HepG2 (cell line): Measurements from ENCODE around the gene TPPP3. TPM values are rescaled to one million over a fixed set of nuclear protein-coding genes. Genes with fewer than 3 reads are reported as not detected.
A peak's percentile ranks its signal among the peaks of the same experiment; 100 is the strongest.

Experiments
- CREB1 ChIP-seq, 2 experiments: fragments of 450-650 bp in 1 of 2; IDR thresholded peaks; 2 replicates each; pipeline ENCODE4 v1.6.1; 2016 to 2017; ENCODE audit warnings: control low read depth in 1 of 2, mild to moderate bottlenecking in 1 of 2, missing compliant biosample characterization in 1 of 2, missing genetic modification characterization in 1 of 2
- FOXA3 ChIP-seq: IDR thresholded peaks from 2 replicates; pipeline ENCODE4 v1.6.1; 2016; ENCODE audit warnings: missing genetic modification reagents, missing compliant biosample characterization
- GABPB1 ChIP-seq: IDR thresholded peaks from 2 replicates; pipeline ENCODE4 v1.6.1; 2016; ENCODE audit warnings: mild to moderate bottlenecking, missing genetic modification reagents, moderate library complexity, missing compliant biosample characterization
- GTF2F1 ChIP-seq: fragments of 150-350 bp; IDR thresholded peaks from 2 replicates; pipeline ENCODE4 v1.6.1; 2014; ENCODE audit warnings: low read length
- HOXD1 ChIP-seq: sonication (generic); formaldehyde crosslinking; IDR thresholded peaks from 2 replicates; pipeline ENCODE4 v1.5.0; 2020; ENCODE audit warnings: missing genetic modification reagents
- IRF2 ChIP-seq: IDR thresholded peaks from 2 replicates; pipeline ENCODE4 v1.6.1; 2018; ENCODE audit warnings: missing genetic modification reagents, missing compliant biosample characterization
- MLLT10 ChIP-seq: sonication (generic); formaldehyde crosslinking; IDR thresholded peaks from 2 replicates; pipeline ENCODE4 v1.4.0; 2020; ENCODE audit warnings: missing genetic modification reagents
- MTF2 ChIP-seq: sonication (generic); formaldehyde crosslinking; IDR thresholded peaks from 2 replicates; pipeline ENCODE4 v1.5.0; 2020; ENCODE audit warnings: missing genetic modification reagents, borderline replicate concordance
- NFYC ChIP-seq: IDR thresholded peaks from 2 replicates; pipeline ENCODE4 v1.6.1; 2016; ENCODE audit warnings: missing genetic modification reagents, missing compliant biosample characterization
- ONECUT2 ChIP-seq: sonication (generic); formaldehyde crosslinking; IDR thresholded peaks from 2 replicates; pipeline ENCODE4 v1.4.0; 2020; ENCODE audit warnings: missing genetic modification reagents
- POLR2A ChIP-seq, 2 experiments: IDR thresholded peaks; 2 replicates each; pipeline ENCODE4 v1.6.1; 2011; ENCODE audit warnings: low read depth in 2 of 2, low read length in 2 of 2, mild to moderate bottlenecking in 1 of 2, moderate library complexity in 1 of 2; ENCODE audit not compliant: insufficient read depth in 1 of 2
- RBM39 ChIP-seq: fragments of 200-400 bp; formaldehyde crosslinking; IDR thresholded peaks from one replicate; pipeline ENCODE4 v1.6.1; 2018; ENCODE audit warnings: antibody characterized with exemption, mild to moderate bottlenecking, low read depth, low read length; ENCODE audit not compliant: poor library complexity, severe bottlenecking
- RFX3 ChIP-seq: IDR thresholded peaks from 2 replicates; pipeline ENCODE4 v1.6.1; 2016; ENCODE audit warnings: missing biosample characterization, missing genetic modification reagents
- ZNF232 ChIP-seq: sonication (generic); formaldehyde crosslinking; IDR thresholded peaks from 2 replicates; pipeline ENCODE4 v1.4.0; 2020; ENCODE audit warnings: missing genetic modification reagents, borderline replicate concordance
- ZNF343 ChIP-seq: sonication (generic); formaldehyde crosslinking; IDR thresholded peaks from 2 replicates; pipeline ENCODE4 v1.4.0; 2020; ENCODE audit warnings: mild to moderate bottlenecking, missing genetic modification reagents
- ZNF674 ChIP-seq: sonication (generic); formaldehyde crosslinking; IDR thresholded peaks from 2 replicates; pipeline ENCODE4 v1.5.0; 2020; ENCODE audit warnings: low read depth, mild to moderate bottlenecking, missing genetic modification reagents
- ZNF777 ChIP-seq: sonication (generic); formaldehyde crosslinking; IDR thresholded peaks from 2 replicates; pipeline ENCODE4 v1.4.0; 2020; ENCODE audit warnings: missing genetic modification reagents
- ZNF883 ChIP-seq: sonication (generic); formaldehyde crosslinking; IDR thresholded peaks from 2 replicates; pipeline ENCODE4 v1.5.1; 2020; ENCODE audit warnings: mild to moderate bottlenecking, missing genetic modification reagents; ENCODE audit errors: not compliant biosample characterization
- ZSCAN20 ChIP-seq: sonication (generic); formaldehyde crosslinking; IDR thresholded peaks from 2 replicates; pipeline ENCODE4 v1.4.0; 2020; ENCODE audit warnings: missing genetic modification reagents, mild to moderate bottlenecking, borderline replicate concordance
- polyA plus RNA-seq, 8 experiments: library from polyadenylated mRNA; depleted of rRNA in 3 of 8; stranded (reverse) in 7 of 8; unstranded in 1 of 8; fragments of >200 nt; fragmentation: Illumina TruSeq in 4 of 8; extraction: Trizol in 4 of 8; gene quantifications; 2 replicates each; pipeline versions ENCODE4 v1.2.1 to v1.2.3, GENCODE V29; 2011 to 2016; ENCODE audit warnings: low read depth in 4 of 8, missing spikeins in 1 of 8, mixed read lengths in 1 of 8; ENCODE audit not compliant: insufficient read depth in 1 of 8
- total RNA-seq, 5 experiments: library from RNA; depleted of rRNA; stranded (reverse); fragments of >200 nt; fragmentation: Illumina TruSeq; extraction: Trizol; gene quantifications; 2 replicates each; pipeline ENCODE4 v1.2.3, GENCODE V29; 2016; ENCODE audit warnings: low read depth in 1 of 5
- TF ChIP-seq, protein P1 (sequence below): sonication (generic); formaldehyde crosslinking; IDR thresholded peaks from 2 replicates; pipeline ENCODE4 v1.5.0; 2020; ENCODE audit warnings: mild to moderate bottlenecking, missing genetic modification reagents, borderline replicate concordance
- TF ChIP-seq, protein P2 (sequence below): sonication (generic); formaldehyde crosslinking; IDR thresholded peaks from 2 replicates; pipeline ENCODE4 v1.5.0; 2020; ENCODE audit warnings: mild to moderate bottlenecking, missing genetic modification reagents
- TF ChIP-seq, protein P3 (sequence below): sonication (generic); formaldehyde crosslinking; IDR thresholded peaks from 2 replicates; pipeline ENCODE4 v1.4.0; 2020; ENCODE audit warnings: missing genetic modification reagents

TPPP3 gene
- total and polyA plus RNA-seq, 2 of the 13 experiments (the other 11 are each of a cell fraction or from before 2014, with no cell fraction given): 0.16 to 0.44 TPM

DNA sequence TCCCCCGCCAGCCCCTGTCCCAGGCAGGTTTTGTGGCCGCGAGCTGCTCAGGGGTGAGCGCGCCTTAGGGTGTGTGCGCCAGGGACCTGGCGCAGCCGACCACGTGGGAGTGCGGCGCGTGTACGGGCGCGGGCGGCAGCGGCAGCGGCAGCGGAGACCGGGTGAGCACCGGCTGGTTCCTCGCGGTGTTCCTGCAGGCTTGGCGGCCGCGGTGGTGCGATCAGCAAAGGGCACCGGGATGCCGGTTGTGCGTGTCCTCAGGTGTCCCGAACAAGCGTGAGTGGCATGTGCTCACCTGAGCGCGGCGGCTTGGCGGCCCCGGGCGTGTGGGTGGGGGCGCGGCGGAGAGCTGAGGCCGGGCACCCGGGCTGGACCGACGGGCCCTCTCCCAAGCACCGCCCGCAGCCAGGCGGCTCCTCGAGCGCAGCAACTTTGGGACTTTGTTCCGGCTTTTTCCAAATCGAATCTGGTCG, 37.2 kb upstream of the TPPP3 start (continued):
- TF ChIP-seq IRF2 (CRISPR knock-in tag) (no peak; the same call in 1 of the 2 replicates), RBM39 (no peak), ZNF343 (CRISPR knock-in tag) (peak; percentile 75; the same call in 1 of the 2 replicates), ZNF777 (CRISPR knock-in tag) (peak; percentile 90), ONECUT2 (CRISPR knock-in tag) (no peak; the same call in 1 of the 2 replicates), GTF2F1 (no peak), MLLT10 (CRISPR knock-in tag) (no peak), CREB1 (IDR thresholded peaks at IDR 0.05) (no peak), CREB1 (CRISPR knock-in tag; IDR thresholded peaks at IDR 0.05) (no peak), ZNF232 (CRISPR knock-in tag) (peak; percentile 83; the same call in 1 of the 2 replicates), FOXA3 (CRISPR knock-in tag) (0 out of 2 replicates have a peak, but pooled peaks have one; percentile 14), RFX3 (CRISPR knock-in tag) (no peak), HOXD1 (peak; percentile 67; the same call in 1 of the 2 replicates), MTF2 (no peak), GABPB1 (CRISPR knock-in tag) (peak; percentile 70; the same call in 1 of the 2 replicates), ZNF674 (CRISPR knock-in tag) (0 out of 2 replicates have a peak, but pooled peaks have one; percentile 64), ZSCAN20 (peak; percentile 74; the same call in 1 of the 2 replicates), POLR2A (IDR thresholded peaks at IDR 0.05; ENCODE audit: insufficient read depth in 1 of 2, low read depth in 2 of 2, low read length in 2 of 2) (peak in 1 of 2 experiments; percentile 78; a peak in 2 of 4 replicates), ZNF883 (CRISPR knock-in tag) (peak; percentile 80), NFYC (CRISPR knock-in tag) (no peak)
- TF ChIP-seq, protein P1, sequence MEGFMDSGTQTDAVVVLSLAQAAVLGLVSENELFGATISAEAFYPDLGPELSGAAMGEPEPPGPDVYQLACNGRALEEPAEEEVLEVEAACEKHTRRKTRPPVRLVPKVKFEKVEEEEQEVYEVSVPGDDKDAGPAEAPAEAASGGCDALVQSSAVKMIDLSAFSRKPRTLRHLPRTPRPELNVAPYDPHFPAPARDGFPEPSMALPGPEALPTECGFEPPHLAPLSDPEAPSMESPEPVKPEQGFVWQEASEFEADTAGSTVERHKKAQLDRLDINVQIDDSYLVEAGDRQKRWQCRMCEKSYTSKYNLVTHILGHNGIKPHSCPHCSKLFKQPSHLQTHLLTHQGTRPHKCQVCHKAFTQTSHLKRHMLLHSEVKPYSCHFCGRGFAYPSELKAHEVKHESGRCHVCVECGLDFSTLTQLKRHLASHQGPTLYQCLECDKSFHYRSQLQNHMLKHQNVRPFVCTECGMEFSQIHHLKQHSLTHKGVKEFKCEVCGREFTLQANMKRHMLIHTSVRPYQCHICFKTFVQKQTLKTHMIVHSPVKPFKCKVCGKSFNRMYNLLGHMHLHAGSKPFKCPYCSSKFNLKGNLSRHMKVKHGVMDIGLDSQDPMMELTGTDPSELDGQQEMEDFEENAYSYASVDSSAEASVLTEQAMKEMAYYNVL (CRISPR knock-in tag): peak; percentile 65; the same call in 1 of the 2 replicates
- TF ChIP-seq, protein P2, sequence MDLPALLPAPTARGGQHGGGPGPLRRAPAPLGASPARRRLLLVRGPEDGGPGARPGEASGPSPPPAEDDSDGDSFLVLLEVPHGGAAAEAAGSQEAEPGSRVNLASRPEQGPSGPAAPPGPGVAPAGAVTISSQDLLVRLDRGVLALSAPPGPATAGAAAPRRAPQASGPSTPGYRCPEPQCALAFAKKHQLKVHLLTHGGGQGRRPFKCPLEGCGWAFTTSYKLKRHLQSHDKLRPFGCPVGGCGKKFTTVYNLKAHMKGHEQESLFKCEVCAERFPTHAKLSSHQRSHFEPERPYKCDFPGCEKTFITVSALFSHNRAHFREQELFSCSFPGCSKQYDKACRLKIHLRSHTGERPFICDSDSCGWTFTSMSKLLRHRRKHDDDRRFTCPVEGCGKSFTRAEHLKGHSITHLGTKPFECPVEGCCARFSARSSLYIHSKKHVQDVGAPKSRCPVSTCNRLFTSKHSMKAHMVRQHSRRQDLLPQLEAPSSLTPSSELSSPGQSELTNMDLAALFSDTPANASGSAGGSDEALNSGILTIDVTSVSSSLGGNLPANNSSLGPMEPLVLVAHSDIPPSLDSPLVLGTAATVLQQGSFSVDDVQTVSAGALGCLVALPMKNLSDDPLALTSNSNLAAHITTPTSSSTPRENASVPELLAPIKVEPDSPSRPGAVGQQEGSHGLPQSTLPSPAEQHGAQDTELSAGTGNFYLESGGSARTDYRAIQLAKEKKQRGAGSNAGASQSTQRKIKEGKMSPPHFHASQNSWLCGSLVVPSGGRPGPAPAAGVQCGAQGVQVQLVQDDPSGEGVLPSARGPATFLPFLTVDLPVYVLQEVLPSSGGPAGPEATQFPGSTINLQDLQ (CRISPR knock-in tag): no peak
- TF ChIP-seq, protein P3, sequence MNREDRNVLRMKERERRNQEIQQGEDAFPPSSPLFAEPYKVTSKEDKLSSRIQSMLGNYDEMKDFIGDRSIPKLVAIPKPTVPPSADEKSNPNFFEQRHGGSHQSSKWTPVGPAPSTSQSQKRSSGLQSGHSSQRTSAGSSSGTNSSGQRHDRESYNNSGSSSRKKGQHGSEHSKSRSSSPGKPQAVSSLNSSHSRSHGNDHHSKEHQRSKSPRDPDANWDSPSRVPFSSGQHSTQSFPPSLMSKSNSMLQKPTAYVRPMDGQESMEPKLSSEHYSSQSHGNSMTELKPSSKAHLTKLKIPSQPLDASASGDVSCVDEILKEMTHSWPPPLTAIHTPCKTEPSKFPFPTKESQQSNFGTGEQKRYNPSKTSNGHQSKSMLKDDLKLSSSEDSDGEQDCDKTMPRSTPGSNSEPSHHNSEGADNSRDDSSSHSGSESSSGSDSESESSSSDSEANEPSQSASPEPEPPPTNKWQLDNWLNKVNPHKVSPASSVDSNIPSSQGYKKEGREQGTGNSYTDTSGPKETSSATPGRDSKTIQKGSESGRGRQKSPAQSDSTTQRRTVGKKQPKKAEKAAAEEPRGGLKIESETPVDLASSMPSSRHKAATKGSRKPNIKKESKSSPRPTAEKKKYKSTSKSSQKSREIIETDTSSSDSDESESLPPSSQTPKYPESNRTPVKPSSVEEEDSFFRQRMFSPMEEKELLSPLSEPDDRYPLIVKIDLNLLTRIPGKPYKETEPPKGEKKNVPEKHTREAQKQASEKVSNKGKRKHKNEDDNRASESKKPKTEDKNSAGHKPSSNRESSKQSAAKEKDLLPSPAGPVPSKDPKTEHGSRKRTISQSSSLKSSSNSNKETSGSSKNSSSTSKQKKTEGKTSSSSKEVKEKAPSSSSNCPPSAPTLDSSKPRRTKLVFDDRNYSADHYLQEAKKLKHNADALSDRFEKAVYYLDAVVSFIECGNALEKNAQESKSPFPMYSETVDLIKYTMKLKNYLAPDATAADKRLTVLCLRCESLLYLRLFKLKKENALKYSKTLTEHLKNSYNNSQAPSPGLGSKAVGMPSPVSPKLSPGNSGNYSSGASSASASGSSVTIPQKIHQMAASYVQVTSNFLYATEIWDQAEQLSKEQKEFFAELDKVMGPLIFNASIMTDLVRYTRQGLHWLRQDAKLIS: no peak
